ENCODE results near the gene SHB. TPM values are rescaled to one million over a fixed set of nuclear protein-coding genes. Genes with fewer than 3 reads are reported as not detected.

The SHB gene
- total and polyA plus RNA-seq, 10 donors = 1.2 to 20.5 (median 7.1) TPM

DNA sequence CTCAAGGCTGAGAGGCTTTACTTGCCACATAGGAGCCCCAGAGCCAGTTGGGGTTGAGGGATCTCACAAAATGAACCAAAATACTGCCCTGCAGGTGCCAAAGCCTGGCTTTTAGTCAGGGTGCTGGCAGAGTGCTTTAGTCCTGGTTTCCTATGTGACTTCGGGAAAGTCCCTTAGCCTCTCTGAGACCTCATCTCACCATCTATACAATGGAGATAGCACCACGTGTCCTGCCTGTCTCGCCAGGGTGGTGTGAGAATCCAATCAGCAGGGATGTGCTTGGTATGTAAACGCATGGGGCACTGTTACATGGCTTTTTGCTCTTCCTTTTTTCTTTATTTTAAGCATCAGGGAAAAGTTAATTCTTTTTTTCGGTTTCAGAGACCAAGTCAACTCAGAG lies 68.3 kb downstream of the SHB start:
- DNase-seq = no peak
- peaks cover 1 to 15% (median 10%) of the 10 kb centered on the region in 6 donors for H3K4me1 ChIP-seq
- 76 to 89% (median 86%) methylated on average over 5 of the region's 5 CpGs for WGBS, 5 donors

DNA sequence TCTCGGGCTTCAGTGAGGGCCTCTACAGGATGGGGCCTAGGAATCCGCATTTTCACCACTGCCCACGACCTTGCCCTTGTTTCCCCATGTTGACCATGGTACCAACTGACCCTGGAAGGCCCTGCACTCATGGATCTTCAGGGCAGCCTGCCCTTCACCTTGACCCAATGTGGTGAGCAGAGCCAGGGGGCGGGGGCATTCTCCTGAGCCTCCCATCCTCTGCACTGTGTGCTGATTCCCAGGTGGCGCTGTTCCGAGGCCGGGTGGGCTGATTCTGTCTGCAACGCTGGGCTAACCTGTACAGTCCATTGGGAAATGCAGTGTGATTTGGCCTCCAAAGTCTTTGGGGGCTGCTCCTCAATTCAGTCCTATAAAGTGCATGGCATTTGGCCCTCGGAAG lies 68.7 kb downstream of the SHB start:
- Histone ChIP-seq H3K36me3 (no peaks in the 10 kb centered on the region), H3K4me3 (no peak overlapping the region), H3K9me3 (no peaks in the 10 kb centered on the region), H3K4me1 (peaks cover 0 to 19% (median 10%) of the 10 kb centered on the region in 6 donors), H3K27me3 (replicated peaks in 1 of 7) (no peaks in the 10 kb centered on the region), H3K27ac (no peak overlapping the region)
- intact Hi-C loops (cut with DNase I; ENCODE audit: low total_unique reads) = no loop called here
- TF ChIP-seq POLR2A (IDR thresholded peaks at IDR 0.05) (no peak), POLR2AphosphoS5 (IDR thresholded peaks at IDR 0.05) (no peak)
- TF ChIP-seq, protein P1, sequence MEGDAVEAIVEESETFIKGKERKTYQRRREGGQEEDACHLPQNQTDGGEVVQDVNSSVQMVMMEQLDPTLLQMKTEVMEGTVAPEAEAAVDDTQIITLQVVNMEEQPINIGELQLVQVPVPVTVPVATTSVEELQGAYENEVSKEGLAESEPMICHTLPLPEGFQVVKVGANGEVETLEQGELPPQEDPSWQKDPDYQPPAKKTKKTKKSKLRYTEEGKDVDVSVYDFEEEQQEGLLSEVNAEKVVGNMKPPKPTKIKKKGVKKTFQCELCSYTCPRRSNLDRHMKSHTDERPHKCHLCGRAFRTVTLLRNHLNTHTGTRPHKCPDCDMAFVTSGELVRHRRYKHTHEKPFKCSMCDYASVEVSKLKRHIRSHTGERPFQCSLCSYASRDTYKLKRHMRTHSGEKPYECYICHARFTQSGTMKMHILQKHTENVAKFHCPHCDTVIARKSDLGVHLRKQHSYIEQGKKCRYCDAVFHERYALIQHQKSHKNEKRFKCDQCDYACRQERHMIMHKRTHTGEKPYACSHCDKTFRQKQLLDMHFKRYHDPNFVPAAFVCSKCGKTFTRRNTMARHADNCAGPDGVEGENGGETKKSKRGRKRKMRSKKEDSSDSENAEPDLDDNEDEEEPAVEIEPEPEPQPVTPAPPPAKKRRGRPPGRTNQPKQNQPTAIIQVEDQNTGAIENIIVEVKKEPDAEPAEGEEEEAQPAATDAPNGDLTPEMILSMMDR (IDR thresholded peaks at IDR 0.05 in 8 of 11, conservative IDR thresholded peaks at IDR 0.05 in 3 of 11) = no peak
- DNase-seq = no peak
- 85 to 100% (median 92%) methylated on average over 4 to 9 of the region's 9 CpGs for WGBS, 5 donors

More for the DNA sequence above, 68.3 kb downstream of the SHB start:
- H3K4me3 ChIP-seq = no peak overlapping the region
- H3K9me3 ChIP-seq = no peaks in the 10 kb centered on the region
- H3K36me3 ChIP-seq = no peaks in the 10 kb centered on the region
- intact Hi-C loops (cut with DNase I; ENCODE audit: low total_unique reads) = no loop called here
- no peaks in the 10 kb centered on the region for H3K27me3 ChIP-seq (replicated peaks in 1 of 7)
- TF ChIP-seq POLR2AphosphoS5 (IDR thresholded peaks at IDR 0.05) (no peak), POLR2A (IDR thresholded peaks at IDR 0.05) (no peak)
- TF ChIP-seq, protein P1 (IDR thresholded peaks at IDR 0.05 in 8 of 11, conservative IDR thresholded peaks at IDR 0.05 in 3 of 11) = no peak
- no peak overlapping the region for H3K27ac ChIP-seq

DNA sequence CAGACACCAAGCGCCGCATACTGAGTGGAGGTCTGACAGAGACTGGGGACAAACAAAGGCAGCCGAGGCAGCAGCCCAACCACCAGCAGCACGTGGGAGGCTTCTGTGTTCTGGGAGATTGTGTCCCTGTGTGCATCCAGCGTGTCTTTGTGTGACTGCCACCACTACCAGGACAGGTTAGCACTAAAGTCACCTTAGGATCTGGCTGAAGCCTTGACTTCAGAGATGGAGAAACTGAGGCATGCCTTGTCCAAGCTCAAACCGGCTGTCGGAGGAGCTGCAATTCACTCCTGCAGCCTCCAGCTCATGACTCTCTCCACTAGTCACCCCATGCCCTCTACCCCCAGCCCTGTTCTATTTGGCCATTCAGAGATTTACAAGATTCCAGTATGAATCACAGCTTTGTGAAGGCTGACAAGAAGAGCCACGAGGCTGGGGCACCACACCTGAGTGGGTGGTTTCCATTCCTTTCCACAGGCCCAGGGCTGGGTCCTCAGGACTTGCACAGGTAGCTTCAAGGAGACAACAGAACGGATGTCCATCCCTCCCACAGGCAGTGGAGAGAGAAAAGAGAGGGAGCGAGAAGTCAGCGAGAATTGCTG lies 69.3 kb downstream of the SHB start:
- H3K27me3 ChIP-seq (replicated peaks in 1 of 7) = no peaks in the 10 kb centered on the region
- H3K27ac ChIP-seq = no peak overlapping the region
- 85 to 91% (median 87%) methylated on average over 9 to 11 of the region's 11 CpGs for WGBS, 5 donors
- intact Hi-C loops (cut with DNase I; ENCODE audit: low total_unique reads) = no loop called here
- no peaks in the 10 kb centered on the region for H3K9me3 ChIP-seq
- no peak for DNase-seq
- no peak overlapping the region for H3K4me3 ChIP-seq
- no peaks in the 10 kb centered on the region for H3K36me3 ChIP-seq
- TF ChIP-seq POLR2A (IDR thresholded peaks at IDR 0.05) (no peak), POLR2AphosphoS5 (IDR thresholded peaks at IDR 0.05) (no peak)
- TF ChIP-seq, protein P1 (IDR thresholded peaks at IDR 0.05 in 8 of 11, conservative IDR thresholded peaks at IDR 0.05 in 3 of 11) = no peak
- peaks cover 0 to 26% (median 16%) of the 10 kb centered on the region in 6 donors for H3K4me1 ChIP-seq

DNA sequence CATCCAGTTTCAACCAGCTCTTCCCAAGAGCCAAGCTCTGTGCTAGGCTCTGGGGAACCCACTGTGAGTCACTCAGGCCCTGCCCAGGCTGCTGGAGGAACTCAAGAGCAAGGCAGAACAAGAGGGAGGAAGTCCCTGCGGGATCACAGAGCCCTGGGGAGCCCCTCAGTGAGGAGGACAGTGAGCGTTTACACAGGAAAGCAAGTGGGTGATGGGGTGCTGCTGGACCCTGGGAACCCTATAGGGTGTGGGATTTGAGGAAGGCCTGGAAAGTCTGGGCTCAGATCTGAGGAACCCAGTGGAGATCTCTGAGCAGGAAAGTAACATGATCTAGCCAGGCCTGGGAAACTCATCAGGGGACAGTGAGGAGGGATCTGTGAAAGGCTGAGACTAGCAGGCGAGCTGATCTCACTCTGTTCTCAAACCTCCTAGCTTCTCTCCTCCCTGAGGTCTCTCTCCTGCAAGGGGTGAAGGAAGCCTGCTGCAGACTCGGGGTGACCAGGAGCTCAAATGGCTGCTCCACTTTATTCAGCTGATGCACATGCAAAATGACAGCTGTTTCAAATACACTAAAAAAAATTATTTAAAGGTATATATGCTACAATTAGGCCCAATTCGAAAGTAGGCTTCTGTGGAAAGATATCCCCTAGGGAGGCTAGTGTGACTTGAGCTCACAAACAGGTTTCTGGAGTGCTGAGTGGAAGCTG lies 70.0 kb downstream of the SHB start:
- DNase-seq = no peak
- 51 to 67% (median 59%) methylated on average over 5 of the region's 5 CpGs for WGBS, 5 donors
- Histone ChIP-seq H3K36me3 (no peaks in the 10 kb centered on the region), H3K4me1 (peaks cover 5 to 32% (median 20%) of the 10 kb centered on the region in 6 donors), H3K27me3 (replicated peaks in 1 of 7) (no peaks in the 10 kb centered on the region), H3K4me3 (no peak overlapping the region), H3K9me3 (no peaks in the 10 kb centered on the region), H3K27ac (peak overlapping the region in 1 of 8 donors; percentile 17)
- no peak for TF ChIP-seq POLR2A (IDR thresholded peaks at IDR 0.05)
- TF ChIP-seq, protein P1 (IDR thresholded peaks at IDR 0.05 in 8 of 11, conservative IDR thresholded peaks at IDR 0.05 in 3 of 11) = no peak
- intact Hi-C loops (cut with DNase I; ENCODE audit: low total_unique reads) = no loop called here
